Measurements from ENCODE around the gene JDP2.
A peak's percentile ranks its signal among the peaks of the same experiment; 100 is the strongest.

Gene JDP2

DNA sequence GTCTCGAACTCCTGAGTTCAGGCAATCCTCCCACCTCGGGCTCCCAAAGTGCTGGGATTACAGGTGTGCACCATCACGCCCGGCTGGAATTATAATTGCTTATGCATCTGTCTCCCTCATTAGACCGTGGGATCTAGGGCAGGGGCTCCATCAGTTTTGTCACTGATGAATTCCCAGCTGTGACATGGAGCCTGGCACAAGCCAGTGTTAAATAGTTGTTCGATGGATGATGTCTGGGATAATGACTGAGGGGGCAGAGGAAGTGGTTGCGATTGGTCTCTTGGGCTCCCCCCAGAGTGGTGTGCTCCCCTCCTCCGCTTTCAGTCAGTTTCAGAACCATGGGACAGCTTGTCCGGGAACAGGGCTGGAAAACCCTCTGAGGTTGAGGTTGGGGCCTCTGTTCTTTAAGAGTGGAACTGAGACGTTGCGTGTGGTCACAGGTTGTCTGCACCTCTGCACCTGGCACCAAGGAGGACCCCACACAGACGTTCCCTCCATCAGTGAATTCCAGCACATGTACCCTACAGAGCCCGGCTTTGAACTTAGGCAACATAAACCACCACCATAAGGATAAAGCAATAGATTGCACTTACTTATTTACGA, 63.7 kb downstream of the JDP2 start:
- DNase-seq: no peak

DNA sequence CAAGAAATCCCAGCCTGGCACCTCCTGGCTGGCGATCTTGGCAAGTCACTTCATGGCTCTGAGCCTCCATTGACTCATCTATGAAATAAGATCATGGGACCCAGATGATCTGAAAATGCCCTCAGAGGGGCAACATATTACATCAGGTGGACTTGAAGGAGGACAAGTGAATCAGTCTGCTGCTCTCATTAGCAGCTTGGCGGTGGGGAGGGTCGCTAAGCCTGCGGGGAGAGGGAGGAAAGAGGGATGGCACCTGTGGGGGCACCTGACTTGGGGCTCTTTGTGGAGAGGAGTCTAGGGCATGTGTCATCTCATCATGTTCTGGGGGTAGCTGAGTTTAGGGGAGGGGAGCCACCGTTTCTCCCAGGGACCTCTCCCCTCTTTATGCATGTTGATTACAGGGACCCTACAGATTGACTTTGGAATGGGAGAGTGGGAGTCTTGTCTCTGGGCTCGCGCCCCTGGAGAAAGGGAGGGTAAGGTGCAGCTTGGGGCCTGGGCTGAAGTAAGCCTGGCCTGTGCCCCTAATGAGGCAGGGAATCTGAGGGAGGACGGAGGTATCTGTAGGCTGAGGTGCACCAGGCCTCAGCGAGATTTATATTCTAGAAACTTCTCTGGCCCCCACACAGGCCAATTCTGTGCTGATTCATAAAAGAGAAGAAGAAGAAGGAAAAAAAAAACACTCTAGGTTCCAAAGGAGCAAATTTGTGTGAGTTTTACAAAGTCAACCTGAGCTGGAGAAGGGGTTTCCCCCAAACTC, 65.2 kb downstream of the JDP2 start:
- DNase-seq: no peak

GRCh38 chr14:75493592-75494087, 65.8 kb downstream of the JDP2 start:
- peak; percentile 28 for DNase-seq

DNA sequence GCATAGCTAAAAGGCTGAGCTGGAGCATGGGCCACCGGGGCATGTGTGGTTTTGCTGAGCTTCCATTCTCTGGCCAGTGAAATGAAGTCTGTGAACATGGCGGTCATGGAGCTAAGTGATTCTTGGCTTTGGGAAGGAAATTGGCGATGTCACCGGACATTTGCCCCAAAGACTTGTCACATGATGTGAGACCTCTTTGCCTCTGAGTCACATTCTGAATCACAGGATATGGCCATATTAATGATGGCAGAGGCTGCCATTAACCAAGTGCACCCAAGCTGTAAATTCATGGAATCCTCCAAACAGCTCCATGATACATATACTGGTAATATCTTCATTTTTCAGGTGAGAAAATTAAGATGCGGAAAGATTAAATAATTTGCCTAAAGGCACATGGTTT, 67.1 kb downstream of the JDP2 start:
- DNase-seq: peak; percentile 48

- DNase-seq: peak; percentile 55
Observed at GRCh38 chr14:75495399-75495798, 67.6 kb downstream of the JDP2 start.

DNA sequence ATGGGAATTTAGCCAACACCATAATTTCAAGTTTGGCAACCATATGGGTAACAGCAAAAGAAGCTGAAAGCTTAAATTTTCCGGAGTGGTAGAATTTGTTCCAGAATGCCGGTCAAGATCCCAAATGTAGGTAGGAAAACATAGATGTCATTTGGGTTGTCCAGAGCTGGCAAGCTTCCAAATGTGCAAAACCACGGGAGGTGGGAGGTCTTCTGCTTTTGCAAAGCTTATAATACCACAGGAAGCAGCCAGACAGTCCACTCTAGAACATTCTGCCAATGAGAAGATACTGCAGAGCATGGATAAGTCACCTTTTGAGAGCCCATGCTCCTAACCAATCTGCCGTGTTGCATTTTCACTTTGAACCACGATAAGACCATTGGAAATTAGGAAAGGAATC, 68.1 kb downstream of the JDP2 start:
- no peak for DNase-seq

DNA sequence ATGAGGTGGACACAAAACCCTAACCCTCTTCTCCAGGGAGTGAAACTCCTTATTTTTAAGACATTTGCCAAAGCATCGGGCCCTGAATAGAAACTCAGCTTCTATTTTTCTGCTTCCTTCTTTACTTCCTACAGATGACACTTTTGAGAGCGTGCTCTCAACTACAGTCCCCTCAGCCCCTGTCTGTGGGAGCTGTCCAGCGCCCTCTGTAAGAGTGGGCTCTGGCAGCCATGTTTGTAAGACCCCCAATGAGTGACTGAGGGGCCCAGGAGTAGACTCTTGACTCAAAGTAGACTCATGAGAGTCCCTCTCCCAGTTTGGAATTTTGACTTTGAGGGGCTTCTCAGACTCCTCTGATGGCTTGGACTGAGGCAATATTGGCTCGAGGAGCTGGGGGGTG, 68.9 kb downstream of the JDP2 start:
- DNase-seq: no peak

DNA sequence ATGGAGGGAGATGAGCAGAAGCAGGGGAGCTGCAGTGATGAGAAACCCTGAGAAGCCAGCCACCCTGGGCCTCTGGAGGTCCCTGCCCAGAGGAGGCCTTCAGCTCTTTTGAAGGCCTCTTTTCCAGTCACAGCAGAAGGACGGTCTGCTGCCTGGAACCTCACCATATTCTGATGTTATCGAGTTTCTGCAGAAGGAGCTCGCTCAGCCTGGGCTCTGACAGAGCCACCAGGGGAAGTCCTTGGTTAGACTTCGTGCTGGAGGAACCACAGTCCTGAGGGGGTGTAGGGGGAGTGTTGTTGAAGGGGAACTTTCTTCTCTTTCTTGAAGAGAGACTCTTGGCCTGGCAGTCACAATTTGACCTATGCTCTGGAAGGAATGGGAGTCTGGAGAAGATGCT, 69.4 kb downstream of the JDP2 start:
- peak; percentile 73 for DNase-seq

DNA sequence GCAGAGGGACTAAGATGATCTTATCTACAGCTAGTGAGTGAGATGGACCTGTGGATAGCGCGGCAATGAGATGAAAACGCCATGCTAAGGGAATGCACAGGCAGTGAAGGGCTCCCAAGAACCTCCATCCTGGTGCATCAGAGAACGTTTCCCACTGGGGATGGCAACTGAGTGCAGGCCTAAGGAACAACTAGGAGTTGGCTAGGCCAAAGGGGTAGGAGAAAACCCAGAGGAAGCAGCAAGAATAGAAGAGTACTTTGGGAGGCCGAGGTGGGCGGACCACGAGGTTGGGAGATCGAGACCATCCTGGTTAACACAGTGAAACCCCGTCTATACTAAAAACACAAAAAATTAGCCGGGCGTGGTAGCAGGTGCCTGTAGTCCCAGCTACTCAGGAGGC, 69.9 kb downstream of the JDP2 start:
- no peak for DNase-seq

- DNase-seq: peak; percentile 75
Observed at GRCh38 chr14:75499084-75499875, 71.5 kb downstream of the JDP2 start.

DNA sequence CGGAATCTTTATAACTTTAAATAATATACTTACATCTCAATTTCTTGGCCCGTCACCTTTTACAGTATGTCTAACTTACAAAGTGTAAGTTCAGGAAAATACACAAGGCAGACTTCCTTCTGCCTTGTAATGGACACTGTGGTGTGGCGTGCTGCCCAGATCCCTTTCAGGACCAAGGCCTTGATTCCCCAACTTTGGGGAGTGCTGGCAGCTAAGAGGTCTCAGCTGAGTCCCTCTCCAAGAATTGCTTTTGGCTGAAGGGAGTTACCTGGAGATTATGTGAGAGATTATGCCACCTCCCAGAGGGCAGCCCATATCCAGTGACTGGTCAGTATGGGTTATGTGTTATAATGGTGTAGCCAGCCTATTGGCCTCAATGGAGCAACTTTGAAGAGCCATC, 73.3 kb downstream of the JDP2 start:
- DNase-seq: no peak

GRCh38 chr14:75504411-75504810, 76.6 kb downstream of the JDP2 start:
- DNase-seq: no peak

GRCh38 chr14:75506930-75507329, 79.1 kb downstream of the JDP2 start:
- DNase-seq: no peak

DNA sequence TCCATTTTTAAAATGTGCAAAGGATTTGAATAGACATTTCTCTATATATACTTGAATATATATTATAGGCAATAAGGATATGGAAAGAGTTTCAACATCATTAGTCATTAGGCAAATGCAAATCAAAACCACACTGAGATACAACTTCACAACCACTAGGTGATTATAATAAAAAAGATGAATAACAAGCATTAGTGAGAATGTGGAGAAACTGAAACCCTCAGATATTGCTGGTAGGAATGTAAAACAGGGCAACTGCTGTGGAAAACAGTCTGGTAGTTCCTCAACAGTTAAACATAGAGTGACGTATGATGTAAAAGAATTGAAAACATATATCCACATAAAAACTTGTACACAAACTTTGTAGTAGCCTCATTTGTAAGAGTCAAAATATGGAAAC, 82.7 kb downstream of the JDP2 start:
- no peak for DNase-seq

DNA sequence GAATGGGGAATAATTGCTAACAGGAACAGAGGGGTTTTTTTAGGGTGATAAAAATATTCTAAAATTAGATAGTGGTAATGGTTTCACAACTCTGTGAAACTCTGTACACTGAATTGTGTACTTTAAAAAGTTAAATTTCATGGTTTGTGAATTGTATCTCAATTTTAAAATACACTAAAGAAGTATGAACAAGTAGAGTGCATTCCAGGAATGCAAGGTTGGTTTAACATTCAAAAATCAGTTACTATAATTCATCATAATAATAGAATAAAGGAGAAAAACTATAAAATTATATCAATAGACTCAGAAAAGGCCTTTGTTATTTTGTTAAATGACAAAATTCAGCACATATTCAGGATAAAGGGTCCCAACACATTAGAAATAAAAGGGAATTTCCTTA, 83.4 kb downstream of the JDP2 start:
- DNase-seq: no peak

- DNase-seq: no peak
Observed at GRCh38 chr14:75513911-75514672, 86.3 kb downstream of the JDP2 start.

GRCh38 chr14:75514673-75515628, 87.1 kb downstream of the JDP2 start:
- peak; percentile 81 for DNase-seq

DNA sequence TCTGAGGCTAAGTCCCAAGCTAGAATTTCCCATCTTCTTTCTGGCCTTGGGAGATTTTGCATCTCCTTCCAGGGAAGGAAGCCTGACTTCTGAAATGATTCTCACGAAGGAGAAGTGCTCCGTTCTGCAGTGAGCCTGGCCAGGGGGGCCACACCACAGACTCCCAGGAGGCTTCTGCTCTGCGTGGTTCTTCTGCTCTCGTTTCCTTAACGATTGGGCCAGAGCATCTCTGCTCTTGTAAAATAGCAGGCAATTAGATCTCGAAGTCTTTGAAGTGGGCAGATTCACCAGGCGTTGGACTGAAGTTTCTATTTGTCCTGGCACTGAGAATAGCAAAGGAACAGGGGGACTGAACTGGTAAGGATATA, 87.8 kb downstream of the JDP2 start:
- DNase-seq: no peak

GRCh38 chr14:75518625-75519024, 90.8 kb downstream of the JDP2 start:
- peak; percentile 76 for DNase-seq

- no peak for DNase-seq
Observed at GRCh38 chr14:75519394-75519793, 91.6 kb downstream of the JDP2 start.

DNA sequence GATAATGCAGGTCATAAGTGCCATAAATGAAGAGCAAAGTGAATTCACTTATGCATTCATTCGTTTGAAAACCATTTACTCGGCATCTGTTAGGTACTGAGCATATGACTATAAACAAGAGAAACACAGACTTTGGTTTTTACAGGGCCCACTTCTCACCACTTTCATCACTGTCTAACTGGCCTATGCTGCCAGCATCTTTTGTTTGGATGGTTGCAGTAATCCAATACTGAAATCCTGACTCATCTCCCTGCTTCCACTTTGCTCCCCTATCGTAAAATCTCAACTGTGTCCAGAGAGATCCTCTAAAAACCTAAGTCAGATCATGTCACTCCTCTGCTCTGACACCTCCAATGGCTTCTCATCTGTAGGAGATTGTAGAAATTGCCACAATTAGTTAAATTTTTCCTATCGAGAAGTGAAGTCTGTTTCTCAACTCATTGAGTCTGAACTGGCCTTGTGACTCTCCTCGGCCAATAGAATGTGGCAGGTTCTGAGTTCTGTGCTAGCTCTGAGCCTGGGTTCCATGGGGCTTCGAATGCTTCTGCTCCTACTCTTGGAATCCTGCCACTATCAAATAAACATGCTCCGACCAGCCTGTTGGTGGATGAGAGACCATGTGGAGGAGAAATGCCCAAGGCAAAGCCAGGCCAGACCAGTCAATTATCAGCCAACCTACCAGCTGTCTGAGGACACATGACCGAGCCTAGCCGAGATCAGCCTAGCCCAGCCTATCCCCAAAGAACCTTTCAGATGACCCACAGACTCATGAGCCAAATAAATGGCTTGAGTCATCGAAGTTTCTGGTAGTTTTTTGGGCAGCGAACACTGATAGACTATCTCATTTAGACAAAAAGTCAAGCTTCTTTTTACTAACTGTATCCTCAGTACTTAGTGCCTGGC, 92.3 kb downstream of the JDP2 start:
- peak; percentile 74 for DNase-seq
